PC-9 (cell line): ENCODE results near the gene HTT-AS. TPM values are rescaled to one million over a fixed set of nuclear protein-coding genes. Genes with fewer than 3 reads are reported as not detected.

Source experiments
- BruUV-seq: library from RNA; stranded (reverse); fragments of 400-500 nt; replicated peaks from 2 replicates; lab custom pipeline; 2021; lab: Mats Ljungman, UMichigan
- CTCF ChIA-PET: fragments of 300-600 bp; sonication (Branson Sonifier 250); formaldehyde crosslinking; loops from one replicate; lab custom pipeline; 2022; ENCODE audit warnings: antibody characterized with exemption; lab: Charles Lee
- POLR2A ChIA-PET: fragments of 300-600 bp; sonication (Branson Sonifier 250); formaldehyde crosslinking; loops from one replicate; lab custom pipeline; 2022; ENCODE audit warnings: antibody characterized with exemption; ENCODE audit not compliant: unreplicated experiment; lab: Charles Lee
- DNase-seq, 2 experiments: peaks; one replicate each; pipeline versions ENCODE4 v3.0.0 to v3.0.0-alpha.2; 2015 to 2022; ENCODE audit warnings: mixed read lengths in 1 of 2
- H2AFZ ChIP-seq: fragments of 200-600 bp; sonication (generic); 2 replicates; pipeline ENCODE4 v1.8.1; 2017; ENCODE audit warnings: antibody characterized with exemption
- H3F3A ChIP-seq: fragments of 200-600 bp; sonication (generic); 2 replicates; pipeline ENCODE4 v1.8.1; 2017; ENCODE audit warnings: antibody characterized with exemption, mild to moderate bottlenecking, low read depth; ENCODE audit not compliant: insufficient read depth
- H3K27ac ChIP-seq: fragments of 200-600 bp; sonication (generic); 2 replicates; pipeline ENCODE4 v1.6.1; 2016; ENCODE audit warnings: mixed run types
- H3K27me3 ChIP-seq: fragments of 200-600 bp; sonication (generic); 2 replicates; pipeline ENCODE4 v1.6.1; 2016; ENCODE audit warnings: low read depth, mixed run types; ENCODE audit not compliant: insufficient read depth
- H3K36me3 ChIP-seq: fragments of 200-600 bp; sonication (generic); 2 replicates; pipeline ENCODE4 v1.6.1; 2016; ENCODE audit warnings: low read depth, mixed run types
- H3K4me1 ChIP-seq: fragments of 200-600 bp; sonication (generic); replicated peaks from 2 replicates; pipeline ENCODE4 v1.6.1; 2016; ENCODE audit warnings: mixed run types; ENCODE audit not compliant: insufficient read depth
- H3K4me2 ChIP-seq: fragments of 200-600 bp; sonication (generic); 2 replicates; pipeline ENCODE4 v1.6.1; 2017; ENCODE audit warnings: mixed run types
- H3K4me3 ChIP-seq: fragments of 200-600 bp; sonication (generic); 2 replicates; pipeline ENCODE4 v1.6.1; 2016; ENCODE audit warnings: mixed run types
- H3K79me2 ChIP-seq: fragments of 200-600 bp; sonication (generic); 2 replicates; pipeline ENCODE4 v1.6.1; 2017; ENCODE audit warnings: low read depth, mixed run types
- H3K9me2 ChIP-seq: fragments of 200-600 bp; sonication (generic); 2 replicates; pipeline ENCODE4 v1.8.1; 2017; ENCODE audit warnings: mild to moderate bottlenecking; ENCODE audit not compliant: insufficient read depth
- H3K9me3 ChIP-seq: fragments of 200-600 bp; sonication (generic); 2 replicates; pipeline ENCODE4 v1.8.1; 2016; ENCODE audit warnings: low read depth; ENCODE audit not compliant: insufficient read depth
- H4K20me1 ChIP-seq: fragments of 200-600 bp; sonication (generic); 2 replicates; pipeline ENCODE4 v1.8.1; 2017; ENCODE audit not compliant: insufficient read depth
- CTCF ChIP-seq: fragments of 200-600 bp; sonication (generic); conservative IDR thresholded peaks from 2 replicates; pipeline ENCODE4 v1.6.1; 2017; ENCODE audit warnings: mixed run types, antibody characterized with exemption, mild to moderate bottlenecking, moderate library complexity
- EZH2 ChIP-seq: fragments of 200-600 bp; sonication (generic); IDR thresholded peaks from 2 replicates; pipeline ENCODE4 v1.8.0; 2017; ENCODE audit warnings: antibody characterized with exemption, low read depth
- intact Hi-C: fragments of 100-400 bp; cut with micrococcal nuclease; formaldehyde crosslinking; loops from one replicate; pipeline ENCODE4 v1.10.0; 2022; ENCODE audit not compliant: unreplicated experiment
- total RNA-seq: library from RNA; stranded (reverse); gene quantifications from 2 replicates; pipeline ENCODE4 v1.2.3, GENCODE V29; 2021

HTT-AS gene
- total RNA-seq, 1 experiment from 2014 or later, result not detected

- ChIA-PET POLR2A (no interaction called here), CTCF (no interaction called here)
Measured at GRCh38 chr4:3082925-3083515, 8.7 kb upstream of the HTT-AS start.

DNA sequence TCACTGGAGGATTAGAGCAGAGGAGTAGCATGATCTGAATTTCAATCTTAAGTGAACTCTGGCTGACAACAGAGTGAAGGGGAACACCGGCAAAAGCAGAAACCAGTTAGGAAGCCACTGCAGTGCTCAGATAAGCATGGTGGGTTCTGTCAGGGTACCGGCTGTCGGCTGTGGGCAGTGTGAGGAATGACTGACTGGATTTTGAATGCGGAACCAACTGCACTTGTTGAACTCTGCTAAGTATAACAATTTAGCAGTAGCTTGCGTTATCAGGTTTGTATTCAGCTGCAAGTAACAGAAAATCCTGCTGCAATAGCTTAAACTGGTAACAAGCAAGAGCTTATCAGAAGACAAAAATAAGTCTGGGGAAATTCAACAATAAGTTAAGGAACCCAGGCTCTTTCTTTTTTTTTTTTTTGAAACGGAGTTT lies 5.4 kb upstream of the HTT-AS start:
- no TSS peak for BruUV-seq

More at GRCh38 chr4:3082925-3083515, 8.7 kb upstream of the HTT-AS start:
- DNase-seq, result no peak
- Histone ChIP-seq H3K4me2 (no peak overlapping the region), H3K9me3 (no peaks in the 10 kb centered on the region), H3F3A (no peaks in the 10 kb centered on the region), H3K79me2 (peaks cover 50% of the 10 kb centered on the region), H4K20me1 (peaks cover 6% of the 10 kb centered on the region; the same call in 1 of the 2 replicates), H3K36me3 (no peaks in the 10 kb centered on the region), H3K9me2 (no peaks in the 10 kb centered on the region), H3K4me1 (0 out of 2 replicates have a peak, but pooled peaks cover 9% of the 10 kb centered on the region), H3K27me3 (no peaks in the 10 kb centered on the region), H2AFZ (no peak overlapping the region), H3K27ac (no peak overlapping the region), H3K4me3 (no peak overlapping the region)
- TF ChIP-seq CTCF, result no peak
- no peak for TF ChIP-seq EZH2
- no TSS peak for BruUV-seq
- intact Hi-C loops, result no loop called here

GRCh38 chr4:3077796-3078195 lies 3.5 kb upstream of the HTT-AS start:
- Histone ChIP-seq H3K36me3 (no peaks in the 10 kb centered on the region), H3F3A (no peaks in the 10 kb centered on the region), H3K27me3 (no peaks in the 10 kb centered on the region), H4K20me1 (peaks cover 6% of the 10 kb centered on the region; the same call in 1 of the 2 replicates), H3K27ac (no peak overlapping the region), H3K4me2 (no peak overlapping the region), H3K79me2 (peaks cover 64% of the 10 kb centered on the region), H3K4me3 (no peak overlapping the region), H3K9me2 (no peaks in the 10 kb centered on the region), H3K4me1 (peaks cover 9% of the 10 kb centered on the region), H2AFZ (no peak overlapping the region), H3K9me3 (no peaks in the 10 kb centered on the region)
- intact Hi-C loops, result no loop called here
- DNase-seq, result no peak
- POLR2A ChIA-PET, result no interaction called here
- no TSS peak for BruUV-seq
- no peak for TF ChIP-seq CTCF
- TF ChIP-seq EZH2, result no peak
- CTCF ChIA-PET, result no interaction called here

More for the DNA sequence above, 5.4 kb upstream of the HTT-AS start:
- no peak overlapping the region for H3K4me2 ChIP-seq
- no peaks in the 10 kb centered on the region for H3K9me2 ChIP-seq
- no peak overlapping the region for H2AFZ ChIP-seq
- no peaks in the 10 kb centered on the region for H3K9me3 ChIP-seq
- H4K20me1 ChIP-seq, result peaks cover 6% of the 10 kb centered on the region; the same call in 1 of the 2 replicates
- CTCF ChIA-PET, result interaction anchor here (0.6 kb wide), 1 partner anchor 860 kb away, joined by 4 read pairs; no protein-coding TSS in a partner anchor
- DNase-seq, result no peak
- no peaks in the 10 kb centered on the region for H3K36me3 ChIP-seq
- H3K79me2 ChIP-seq, result peaks cover 69% of the 10 kb centered on the region
- H3K27ac ChIP-seq, result no peak overlapping the region
- H3K4me3 ChIP-seq, result no peak overlapping the region
- H3K4me1 ChIP-seq, result peaks cover 12% of the 10 kb centered on the region
- H3F3A ChIP-seq, result no peaks in the 10 kb centered on the region
- TF ChIP-seq CTCF (no peak), EZH2 (no peak)
- POLR2A ChIA-PET, result no interaction called here
- H3K27me3 ChIP-seq, result no peaks in the 10 kb centered on the region
- intact Hi-C loops, result no loop called here
